K562 (cell line): ENCODE data around the gene GALNT12. TPM values are rescaled to one million over a fixed set of nuclear protein-coding genes. Genes with fewer than 3 reads are reported as not detected.

Experiments
- ATAC-seq: fragments of 200-7000 bp; cut with Tn5 transposase; 3 replicates; pipeline ENCODE4 v1.9.1; 2020; ENCODE audit warnings: moderate library complexity
- BruUV-seq: library from RNA; stranded (reverse); fragments of 400-500 nt; replicated peaks from 2 replicates; lab custom pipeline; 2021; lab: Mats Ljungman, UMichigan
- CTCF ChIA-PET: fragments of 300-600 bp; formaldehyde crosslinking; extraction: SDS; loops from one replicate; lab custom pipeline; 2021; ENCODE audit warnings: low intra/inter-chr PET ratio; lab: Yijun Ruan, JAX
- POLR2A ChIA-PET: fragments of 300-600, 350-650 bp; sonication (Branson Sonifier 250); formaldehyde crosslinking; extraction: SDS; loops from one replicate; lab custom pipeline; 2021; ENCODE audit warnings: antibody characterized with exemption, inconsistent platforms; lab: Yijun Ruan, JAX
- DNase-seq, 4 experiments: peaks; one replicate each; pipeline versions ENCODE4 v3.0.0 to v3.0.0-alpha.2; 2011 to 2018; ENCODE audit warnings: low spot score in 3 of 4, mixed read lengths in 3 of 4; ENCODE audit errors: extremely low read depth in 1 of 4
- FAIRE-seq: peaks from 2 replicates; lab custom pipeline; 2011; peaks lifted over from hg19 to GRCh38; lab: Jason Lieb, UNC
- H2AFZ ChIP-seq: 2 replicates; pipeline ENCODE4 v1.6.0; 2011; ENCODE audit warnings: low read depth, low read length, control low read depth, inconsistent platforms
- H3K27ac ChIP-seq: fragments of 200-600 bp; 3 replicates; pipeline ENCODE4 v1.8.0; 2011; ENCODE audit warnings: low read depth, mild to moderate bottlenecking, control low read depth, inconsistent platforms, low read length, moderate library complexity, mixed read lengths; ENCODE audit errors: extremely low read depth
- H3K27me3 ChIP-seq, 2 experiments: fragments of 300-600 bp in 1 of 2; 2 replicates in 1 of 2; 3 replicates in 1 of 2; pipeline versions ENCODE4 v1.6.0 to v1.8.0; 2011; ENCODE audit warnings: inconsistent platforms in 2 of 2, low read length in 2 of 2, mild to moderate bottlenecking in 1 of 2, mixed read lengths in 1 of 2, moderate library complexity in 1 of 2; ENCODE audit not compliant: control insufficient read depth in 2 of 2, insufficient read depth in 2 of 2
- H3K36me3 ChIP-seq: fragments of 300-600 bp; 3 replicates; pipeline ENCODE4 v1.8.0; 2011; ENCODE audit warnings: mild to moderate bottlenecking, low read length, inconsistent platforms; ENCODE audit not compliant: control insufficient read depth, insufficient read depth
- H3K4me1 ChIP-seq, 2 experiments: fragments of 200-600 bp in 1 of 2; replicated peaks in 1 of 2; 2 replicates in 1 of 2; 3 replicates in 1 of 2; pipeline versions ENCODE4 v1.5.1 to v1.8.0; 2011; ENCODE audit warnings: inconsistent platforms in 2 of 2, low read length in 2 of 2, mild to moderate bottlenecking in 1 of 2, mixed read lengths in 1 of 2, moderate library complexity in 1 of 2; ENCODE audit not compliant: control insufficient read depth in 2 of 2, insufficient read depth in 2 of 2
- H3K4me2 ChIP-seq: 2 replicates; pipeline ENCODE4 v1.6.1; 2011; ENCODE audit warnings: low read length, control low read depth, inconsistent platforms, mixed read lengths; ENCODE audit not compliant: insufficient read depth
- H3K4me3 ChIP-seq: fragments of 200-600 bp; sonication (generic), shearing (Covaris generic); 2 replicates; pipeline ENCODE4 v1.5.1; 2016; ENCODE audit warnings: control low read depth, inconsistent platforms
- H3K79me2 ChIP-seq: fragments of 200-600 bp; 3 replicates; pipeline ENCODE4 v1.8.0; 2011; ENCODE audit warnings: low read length, inconsistent platforms; ENCODE audit not compliant: control insufficient read depth, insufficient read depth
- H3K9ac ChIP-seq, 2 experiments: 2 replicates each; pipeline versions ENCODE4 v1.6.0 to v1.6.1; 2011; ENCODE audit warnings: low read depth in 2 of 2, low read length in 2 of 2, control low read depth in 1 of 2, inconsistent platforms in 1 of 2, mild to moderate bottlenecking in 1 of 2, mixed read lengths in 1 of 2; ENCODE audit not compliant: insufficient read depth in 1 of 2
- H3K9me1 ChIP-seq: one replicate; pipeline ENCODE4 v1.6.0; 2011; ENCODE audit warnings: inconsistent platforms, mild to moderate bottlenecking, low read length, moderate library complexity; ENCODE audit not compliant: control insufficient read depth, insufficient read depth
- H3K9me3 ChIP-seq: replicated peaks from 2 replicates; pipeline ENCODE4 v1.5.1; 2011; ENCODE audit warnings: low read depth, low read length, inconsistent platforms; ENCODE audit not compliant: control insufficient read depth, insufficient read depth
- H4K20me1 ChIP-seq: replicated peaks from 2 replicates; pipeline ENCODE4 v1.6.1; 2011; ENCODE audit warnings: low read length, inconsistent platforms, mixed read lengths; ENCODE audit not compliant: control insufficient read depth, insufficient read depth
- BMI1 ChIP-seq: fragments of 150-350 bp; IDR thresholded peaks from 2 replicates; pipeline ENCODE4 v1.6.1; 2014; ENCODE audit warnings: low read length
- FOXM1 ChIP-seq, 2 experiments: fragments of 450-650 bp in 1 of 2; sonication (generic) in 1 of 2; formaldehyde crosslinking in 1 of 2; IDR thresholded peaks; 2 replicates each; pipeline versions ENCODE4 v1.6.1 to v1.9.0; 2017 to 2022; ENCODE audit warnings: low read depth in 2 of 2, mild to moderate bottlenecking in 2 of 2, missing genetic modification reagents in 1 of 2, moderate library complexity in 1 of 2
- HDAC2 ChIP-seq: fragments of 450-650 bp; IDR thresholded peaks from 2 replicates; pipeline ENCODE4 v1.6.1; 2016; ENCODE audit warnings: mild to moderate bottlenecking
- HDAC8 ChIP-seq: fragments of 450-650 bp; IDR thresholded peaks from 2 replicates; pipeline ENCODE4 v1.6.1; 2016; ENCODE audit warnings: mild to moderate bottlenecking, missing genetic modification characterization, moderate library complexity, missing compliant biosample characterization
- HOXB6 ChIP-seq: fragments of 250-450 bp; sonication (Bioruptor Pico); IDR thresholded peaks from 2 replicates; pipeline ENCODE4 v1.5.1; 2022; ENCODE audit warnings: mild to moderate bottlenecking, borderline replicate concordance
- IRF2 ChIP-seq: sonication (generic); formaldehyde crosslinking; IDR thresholded peaks from 2 replicates; pipeline ENCODE4 v1.8.1; 2022; ENCODE audit warnings: mild to moderate bottlenecking, missing genetic modification reagents
- KLF1 ChIP-seq: fragments of 450-650 bp; IDR thresholded peaks from 2 replicates; pipeline ENCODE4 v1.6.1; 2016; ENCODE audit warnings: missing genetic modification characterization, missing compliant biosample characterization
- MAFG ChIP-seq: fragments of 450-650 bp; conservative IDR thresholded peaks from 2 replicates; pipeline ENCODE4 v1.6.1; 2016; ENCODE audit warnings: missing genetic modification characterization, missing compliant biosample characterization
- NFRKB ChIP-seq: fragments of 450-650 bp; IDR thresholded peaks from 2 replicates; pipeline ENCODE4 v1.6.1; 2016; ENCODE audit warnings: low read depth
- TAF7 ChIP-seq: fragments of 450-650 bp; IDR thresholded peaks from 2 replicates; pipeline ENCODE4 v1.6.1; 2016; ENCODE audit warnings: missing genetic modification characterization, missing compliant biosample characterization
- TRIM28 ChIP-seq: fragments of 450-650 bp; IDR thresholded peaks from 2 replicates; pipeline ENCODE4 v1.6.1; 2017
- XRCC4 ChIP-seq: IDR thresholded peaks from one replicate; pipeline ENCODE4 v1.6.1; 2011; ENCODE audit not compliant: insufficient read depth, insufficient read length; ENCODE audit errors: extremely low read depth
- ZNF766 ChIP-seq: fragments of 200-800 bp; sonication (Bioruptor generic); conservative IDR thresholded peaks from 2 replicates; pipeline ENCODE4 v1.6.1; 2016; ENCODE audit warnings: missing genetic modification characterization, missing compliant biosample characterization
- ZNF77 ChIP-seq: fragments of 250-450 bp; sonication (Bioruptor Pico); IDR thresholded peaks from 2 replicates; pipeline ENCODE4 v1.5.0; 2020
- WGBS: fragments of 100-300 bp; shearing (Covaris generic); methylation state at CpG from one replicate; pipeline ENCODE4 v1.1.6; 2016; ENCODE audit warnings: low coverage, mixed read lengths; ENCODE audit not compliant: insufficient coverage; ENCODE audit errors: missing lambda C conversion rate; 5-methylcytosine and 5-hydroxymethylcytosine counted together
- in situ Hi-C: fragments of 300-500 bp; cut with MboI; formaldehyde crosslinking; loops from 4 replicates; pipeline ENCODE4 v1.15.0; 2018; ENCODE audit warnings: inconsistent platforms, mixed read lengths
- intact Hi-C: fragments of 100-400 bp; cut with micrococcal nuclease; formaldehyde crosslinking; loops from 2 replicates; pipeline ENCODE4 v1.14.2; 2022
- polyA plus RNA-seq, 8 experiments: library from polyadenylated mRNA; depleted of rRNA in 4 of 8; stranded (reverse) in 5 of 8; unstranded in 3 of 8; fragments of >200 nt; fragmentation: Nextera tagmentation in 2 of 8; fragmentation: Illumina TruSeq in 1 of 8; extraction: Ambion mirVana in 2 of 8; extraction: Trizol in 1 of 8; gene quantifications; 2 replicates each; pipeline versions ENCODE4 v1.2.1 to v1.2.3, GENCODE V29; 2011 to 2014; ENCODE audit warnings: inconsistent platforms in 1 of 8, missing spikeins in 1 of 8
- total RNA-seq, 7 experiments: library from RNA; depleted of rRNA in 6 of 7; stranded (reverse); fragments of >200 nt in 6 of 7; fragmentation: Illumina TruSeq in 2 of 7; extraction: Trizol in 2 of 7; gene quantifications; 2 replicates each; pipeline versions ENCODE4 v1.2.1 to v1.2.3, GENCODE V29; 2011 to 2021; ENCODE audit warnings: low replicate concordance in 1 of 7
- TF ChIP-seq, protein P1 (sequence below): fragments of 450-650 bp; IDR thresholded peaks from 2 replicates; pipeline ENCODE4 v1.7.1; 2018; ENCODE audit warnings: mild to moderate bottlenecking, low read depth; ENCODE audit not compliant: partially characterized antibody
- TF ChIP-seq, protein P2 (sequence below): sonication (generic); formaldehyde crosslinking; IDR thresholded peaks from 2 replicates; pipeline ENCODE4 v1.9.0; 2022; ENCODE audit warnings: mild to moderate bottlenecking, missing genetic modification reagents
- TF ChIP-seq, protein P3 (sequence below): sonication (generic); formaldehyde crosslinking; IDR thresholded peaks from 2 replicates; pipeline ENCODE4 v1.9.0; 2022; ENCODE audit warnings: mild to moderate bottlenecking, missing genetic modification reagents
- TF ChIP-seq, protein P4 (sequence below): sonication (generic); formaldehyde crosslinking; IDR thresholded peaks from 2 replicates; pipeline ENCODE4 v1.8.0; 2022; ENCODE audit warnings: mild to moderate bottlenecking, missing genetic modification reagents

Gene GALNT12
- total and polyA plus RNA-seq, 9 of the 15 experiments (the other 6 are each of a cell fraction or from before 2014, with no cell fraction given): 29.7 to 82.9 (median 44.2) TPM

DNA sequence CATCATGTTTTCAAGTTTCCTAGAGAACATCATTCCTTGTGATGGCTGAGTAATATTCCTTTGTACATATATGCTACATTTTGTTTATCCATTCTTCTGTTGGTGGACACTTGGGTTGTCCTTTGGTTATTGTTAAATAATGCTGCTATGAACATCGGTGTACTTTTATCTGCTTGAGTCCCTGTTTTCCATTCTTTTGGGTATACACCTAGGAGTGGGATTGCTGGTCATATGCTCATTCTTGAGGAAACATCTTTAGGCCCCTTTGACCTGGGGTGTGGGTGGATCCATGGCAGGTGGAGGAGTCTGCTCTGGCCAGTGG is 25.3 kb downstream of the GALNT12 start:
- ChIA-PET CTCF (no interaction called here), POLR2A (interaction anchor here (0.7 to 1.0 kb wide), 5 partner anchors 10 to 455 kb away, joined by 3 to 4 read pairs (median 3); no protein-coding TSS in a partner anchor)
- H3K4me2 ChIP-seq: peak overlapping the region; percentile 58
- no peaks in the 10 kb centered on the region for H4K20me1 ChIP-seq
- peaks cover 82% of the 10 kb centered on the region for H3K36me3 ChIP-seq
- H2AFZ ChIP-seq: peak overlapping the region; percentile 83
- H3K4me1 ChIP-seq: peaks cover 36 to 51% of the 10 kb centered on the region in 2 experiments
- DNase-seq: no peak
- peak overlapping the region; percentile 98 for H3K27ac ChIP-seq
- in situ Hi-C loops: no loop called here
- H3K9ac ChIP-seq: peak overlapping the region; percentile 70 to 73; a peak in 3 of 4 replicates
- no peak for FAIRE-seq
- BruUV-seq: TSS peak; percentile 86
- no peaks in the 10 kb centered on the region for H3K9me3 ChIP-seq
- intact Hi-C loops: loop anchor here (1.0 to 5.0 kb wide), 2 partner anchors 24 to 35 kb away; partner anchors contain the start of gene ANKS6
- H3K9me1 ChIP-seq: no peaks in the 10 kb centered on the region
- H3K27me3 ChIP-seq: no peaks in the 10 kb centered on the region
- no peak; the same call in 2 of the 3 replicates for ATAC-seq
- 0% methylated on average over 1 of the region's 1 CpG for whole genome bisulfite sequencing
- peaks cover 20% of the 10 kb centered on the region; the same call in 2 of the 3 replicates for H3K79me2 ChIP-seq
- peak overlapping the region; percentile 4; the same call in 1 of the 2 replicates for H3K4me3 ChIP-seq
- TF ChIP-seq, protein P1, sequence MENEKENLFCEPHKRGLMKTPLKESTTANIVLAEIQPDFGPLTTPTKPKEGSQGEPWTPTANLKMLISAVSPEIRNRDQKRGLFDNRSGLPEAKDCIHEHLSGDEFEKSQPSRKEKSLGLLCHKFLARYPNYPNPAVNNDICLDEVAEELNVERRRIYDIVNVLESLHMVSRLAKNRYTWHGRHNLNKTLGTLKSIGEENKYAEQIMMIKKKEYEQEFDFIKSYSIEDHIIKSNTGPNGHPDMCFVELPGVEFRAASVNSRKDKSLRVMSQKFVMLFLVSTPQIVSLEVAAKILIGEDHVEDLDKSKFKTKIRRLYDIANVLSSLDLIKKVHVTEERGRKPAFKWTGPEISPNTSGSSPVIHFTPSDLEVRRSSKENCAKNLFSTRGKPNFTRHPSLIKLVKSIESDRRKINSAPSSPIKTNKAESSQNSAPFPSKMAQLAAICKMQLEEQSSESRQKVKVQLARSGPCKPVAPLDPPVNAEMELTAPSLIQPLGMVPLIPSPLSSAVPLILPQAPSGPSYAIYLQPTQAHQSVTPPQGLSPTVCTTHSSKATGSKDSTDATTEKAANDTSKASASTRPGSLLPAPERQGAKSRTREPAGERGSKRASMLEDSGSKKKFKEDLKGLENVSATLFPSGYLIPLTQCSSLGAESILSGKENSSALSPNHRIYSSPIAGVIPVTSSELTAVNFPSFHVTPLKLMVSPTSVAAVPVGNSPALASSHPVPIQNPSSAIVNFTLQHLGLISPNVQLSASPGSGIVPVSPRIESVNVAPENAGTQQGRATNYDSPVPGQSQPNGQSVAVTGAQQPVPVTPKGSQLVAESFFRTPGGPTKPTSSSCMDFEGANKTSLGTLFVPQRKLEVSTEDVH: no peak
- TF ChIP-seq, protein P2, sequence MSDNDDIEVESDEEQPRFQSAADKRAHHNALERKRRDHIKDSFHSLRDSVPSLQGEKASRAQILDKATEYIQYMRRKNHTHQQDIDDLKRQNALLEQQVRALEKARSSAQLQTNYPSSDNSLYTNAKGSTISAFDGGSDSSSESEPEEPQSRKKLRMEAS (CRISPR knock-in tag): no peak
- TF ChIP-seq ZNF77 (CRISPR knock-in tag): no peak
- 0 out of 2 replicates have a peak, but pooled peaks have one; percentile 21 for TF ChIP-seq TAF7 (tag)
- no peak for TF ChIP-seq TRIM28
- TF ChIP-seq, protein P3, sequence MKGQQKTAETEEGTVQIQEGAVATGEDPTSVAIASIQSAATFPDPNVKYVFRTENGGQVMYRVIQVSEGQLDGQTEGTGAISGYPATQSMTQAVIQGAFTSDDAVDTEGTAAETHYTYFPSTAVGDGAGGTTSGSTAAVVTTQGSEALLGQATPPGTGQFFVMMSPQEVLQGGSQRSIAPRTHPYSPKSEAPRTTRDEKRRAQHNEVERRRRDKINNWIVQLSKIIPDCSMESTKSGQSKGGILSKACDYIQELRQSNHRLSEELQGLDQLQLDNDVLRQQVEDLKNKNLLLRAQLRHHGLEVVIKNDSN (CRISPR knock-in tag): no peak
- TF ChIP-seq ZNF766 (CRISPR knock-in tag): no peak
- no peak for TF ChIP-seq FOXM1 (IDR thresholded peaks at IDR 0.05; ENCODE audit: low read depth)
- no peak for TF ChIP-seq FOXM1 (CRISPR knock-in tag; IDR thresholded peaks at IDR 0.05; ENCODE audit: low read depth)
- TF ChIP-seq HOXB6 (CRISPR knock-in tag): no peak; the same call in 1 of the 2 replicates
- no peak for TF ChIP-seq XRCC4
- no peak for TF ChIP-seq BMI1
- no peak for TF ChIP-seq MAFG
- TF ChIP-seq IRF2 (CRISPR knock-in tag): no peak
- peak; percentile 55; the same call in 1 of the 2 replicates for TF ChIP-seq HDAC8 (tag)
- TF ChIP-seq, protein P4, sequence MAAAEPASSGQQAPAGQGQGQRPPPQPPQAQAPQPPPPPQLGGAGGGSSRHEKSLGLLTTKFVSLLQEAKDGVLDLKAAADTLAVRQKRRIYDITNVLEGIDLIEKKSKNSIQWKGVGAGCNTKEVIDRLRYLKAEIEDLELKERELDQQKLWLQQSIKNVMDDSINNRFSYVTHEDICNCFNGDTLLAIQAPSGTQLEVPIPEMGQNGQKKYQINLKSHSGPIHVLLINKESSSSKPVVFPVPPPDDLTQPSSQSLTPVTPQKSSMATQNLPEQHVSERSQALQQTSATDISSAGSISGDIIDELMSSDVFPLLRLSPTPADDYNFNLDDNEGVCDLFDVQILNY (CRISPR knock-in tag): no peak
- TF ChIP-seq KLF1 (tag): no peak
- TF ChIP-seq HDAC2: no peak
- peak; percentile 63 for TF ChIP-seq NFRKB
